Measurements from ENCODE around the gene RASSF10.

- TF ChIP-seq MAX (IDR thresholded peaks at IDR 0.05): no peak
- no peak for TF ChIP-seq NFIC (IDR thresholded peaks at IDR 0.05)
- no peak for TF ChIP-seq EP300 (IDR thresholded peaks at IDR 0.05; ENCODE audit: borderline replicate concordance)
- no peak for TF ChIP-seq REST (IDR thresholded peaks at IDR 0.05; ENCODE audit: low read depth)
- TF ChIP-seq EGR1 (IDR thresholded peaks at IDR 0.05): no peak
- TF ChIP-seq TAF1 (IDR thresholded peaks at IDR 0.05; ENCODE audit: low read depth): no peak
- TF ChIP-seq ZBTB7A (IDR thresholded peaks at IDR 0.05; ENCODE audit: low read depth): no peak
These were observed 46.1 kb downstream of the RASSF10 start for GRCh38 chr11:13055200-13055599.
